HG03064 (cell line): ENCODE measurements around the gene ORMDL2.
A peak's percentile ranks its signal among the peaks of the same experiment; 100 is the strongest.

Experiments used
- ATAC-seq: cut with Tn5 transposase; IDR thresholded peaks from one replicate; pipeline ENCODE4 v1.9.1; 2021; ENCODE audit warnings: low read depth; ENCODE audit not compliant: unreplicated experiment

The ORMDL2 gene, protein sequence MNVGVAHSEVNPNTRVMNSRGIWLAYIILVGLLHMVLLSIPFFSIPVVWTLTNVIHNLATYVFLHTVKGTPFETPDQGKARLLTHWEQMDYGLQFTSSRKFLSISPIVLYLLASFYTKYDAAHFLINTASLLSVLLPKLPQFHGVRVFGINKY

DNA sequence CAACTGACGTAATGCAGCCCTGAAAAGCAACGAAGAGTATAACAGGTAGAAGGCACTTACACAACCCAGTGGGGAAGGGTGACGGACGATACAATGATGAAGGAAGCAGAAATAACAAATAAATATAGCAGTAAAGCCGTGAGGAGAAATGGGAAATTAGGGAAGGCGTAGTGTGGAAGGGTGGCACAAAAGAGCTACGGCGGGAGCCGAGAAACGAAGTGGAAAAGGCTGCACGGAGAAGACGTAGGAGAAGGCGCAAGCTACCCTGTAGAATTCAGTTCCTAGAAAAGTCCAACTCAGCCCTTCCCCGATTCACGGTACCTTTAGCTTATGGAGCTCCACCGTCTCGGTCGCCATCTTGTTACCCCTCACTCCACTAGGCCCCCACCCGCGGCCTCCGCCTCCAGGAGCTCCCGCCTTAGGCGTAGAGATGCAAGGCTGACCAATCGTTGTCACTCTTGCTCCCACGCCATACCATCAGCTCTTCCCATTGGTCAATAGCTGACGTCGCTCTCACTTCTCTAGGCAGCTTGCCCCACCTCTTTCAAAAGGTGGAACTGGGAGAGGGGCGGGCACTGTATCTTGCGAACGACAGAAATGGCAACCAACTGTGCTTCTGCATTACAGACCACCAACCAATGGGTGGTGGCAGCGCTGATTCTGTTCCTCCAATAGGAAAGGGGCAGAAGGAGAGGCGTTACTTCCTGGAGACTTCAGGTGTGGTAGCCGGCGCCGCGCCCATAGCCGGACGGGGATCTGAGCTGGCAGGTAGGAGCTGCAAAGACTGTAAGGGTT lies at the start of gene ORMDL2, which contains the start of gene SARNP:
Gene ORMDL2, plus strand, starts transcription at position 697 of the 795 bp plus-strand sequence. CDS start 959 bp downstream, outside the sequence.
Gene SARNP, minus strand, starts transcription at position 380 of the 795 bp plus-strand sequence. Its CDS starts 23 bp downstream, at position 357.
- ATAC-seq = peak; percentile 97

DNA sequence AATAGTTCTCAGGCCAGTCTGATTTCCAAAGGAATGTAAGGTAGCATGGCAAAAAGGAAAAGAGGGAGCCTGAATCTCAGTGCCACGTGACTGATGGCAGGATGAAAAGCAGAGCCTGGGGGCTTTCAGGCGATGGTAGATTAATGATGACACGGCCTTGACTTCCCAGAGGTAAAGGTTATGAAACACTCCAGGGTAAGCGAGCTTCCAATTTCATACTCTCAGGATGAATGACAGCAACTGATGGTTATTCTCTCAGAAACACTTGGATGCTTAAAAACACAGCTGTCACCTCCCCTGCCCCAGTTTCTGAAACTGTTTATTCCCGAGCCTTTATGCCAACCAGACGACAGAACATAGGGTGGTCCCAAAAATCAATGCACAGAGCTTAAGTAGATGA lies 46.1 kb upstream of the ORMDL2 start:
- ATAC-seq = no peak

GRCh38 chr12:55777856-55778255 lies 40.0 kb upstream of the ORMDL2 start:
- no peak for ATAC-seq

- no peak for ATAC-seq
These were observed 37.2 kb upstream of the ORMDL2 start for GRCh38 chr12:55780685-55781084.

- ATAC-seq = no peak
These were observed 29.3 kb upstream of the ORMDL2 start for GRCh38 chr12:55788546-55788945.

DNA sequence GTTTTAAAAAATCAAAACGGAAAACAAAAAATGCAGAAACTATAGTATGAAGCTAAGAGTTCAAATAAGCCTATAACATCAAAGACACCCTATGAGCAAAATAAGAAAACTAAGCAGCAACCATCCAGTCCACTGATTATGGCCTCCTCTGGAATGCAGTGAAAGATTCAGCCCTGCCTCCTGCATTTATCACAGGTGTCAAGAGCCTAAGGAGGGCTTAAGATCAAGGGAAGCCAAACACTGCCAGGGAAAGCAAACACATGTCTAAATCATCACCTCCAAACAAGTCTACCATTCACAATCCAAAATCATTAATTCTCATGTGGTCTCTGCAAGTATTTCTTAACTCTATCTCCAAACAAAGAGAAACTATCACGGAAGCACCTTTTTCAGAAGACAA lies 28.7 kb upstream of the ORMDL2 start:
- ATAC-seq = no peak

DNA sequence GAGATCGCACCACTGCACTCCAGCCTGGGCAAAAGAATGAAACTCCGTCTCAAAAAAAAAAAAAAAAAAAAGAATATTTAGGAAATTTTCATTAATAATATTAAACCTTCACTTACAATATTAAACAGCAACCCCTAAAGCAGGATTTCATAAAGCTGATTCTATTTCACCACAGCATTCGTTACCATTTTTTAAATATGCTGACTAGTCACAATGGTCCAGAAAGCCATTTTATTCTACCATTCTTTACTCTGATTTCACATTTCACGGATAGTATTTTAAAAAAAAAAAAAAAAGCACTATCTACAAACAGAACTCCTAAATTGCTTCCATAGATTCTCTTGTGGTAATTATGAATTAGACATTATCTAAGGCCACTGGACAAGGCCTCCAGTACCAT lies 27.9 kb upstream of the ORMDL2 start:
- ATAC-seq = no peak

DNA sequence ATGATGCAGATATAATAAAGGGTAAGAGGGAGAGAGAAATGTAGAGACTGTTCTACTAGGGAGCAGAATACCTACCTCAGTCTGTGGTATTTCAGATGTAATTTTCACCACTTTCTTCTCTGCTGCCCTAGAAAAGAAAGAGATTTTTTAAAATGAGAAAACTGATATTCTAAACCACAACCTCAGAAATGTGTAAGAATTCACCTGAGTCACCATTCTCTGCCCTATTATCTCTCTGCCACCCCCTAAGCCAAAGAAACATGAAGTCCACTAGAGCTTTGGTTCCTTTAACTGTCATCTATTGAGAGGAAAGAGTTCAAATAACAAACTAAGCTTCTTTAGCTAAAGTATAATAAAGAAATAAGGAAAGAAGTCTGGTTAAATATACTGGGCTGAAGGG lies 21.9 kb upstream of the ORMDL2 start:
- ATAC-seq = no peak

- no peak for ATAC-seq
These were observed 20.8 kb upstream of the ORMDL2 start for GRCh38 chr12:55797068-55797467.

GRCh38 chr12:55797550-55797949 lies 20.3 kb upstream of the ORMDL2 start:
- no peak for ATAC-seq

GRCh38 chr12:55806982-55807381 lies 10.9 kb upstream of the ORMDL2 start:
- no peak for ATAC-seq

DNA sequence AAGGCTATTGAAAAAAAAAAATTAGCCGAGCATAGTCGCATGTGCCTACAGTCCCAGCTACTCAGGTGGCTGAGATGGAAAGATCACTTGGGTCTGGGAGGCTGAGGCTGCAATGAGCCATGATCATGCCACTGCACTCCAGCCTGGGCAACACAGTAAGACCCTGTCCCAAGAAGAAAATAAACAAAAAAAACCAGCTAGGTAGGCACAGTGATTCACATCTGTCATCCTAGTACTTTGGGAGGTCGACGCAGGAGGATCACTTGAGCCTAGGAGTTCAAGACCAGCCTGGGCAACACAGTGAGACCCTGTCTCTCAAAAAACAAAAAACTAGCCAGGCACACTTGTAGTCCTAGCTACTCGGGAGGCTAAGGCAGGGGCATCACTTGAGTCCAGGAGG lies 8.6 kb upstream of the ORMDL2 start:
- ATAC-seq = no peak

- ATAC-seq = no peak
These were observed 5.8 kb upstream of the ORMDL2 start for GRCh38 chr12:55812088-55812487.

GRCh38 chr12:55814257-55814656 lies 3.6 kb upstream of the ORMDL2 start:
- no peak for ATAC-seq

GRCh38 chr12:55815473-55815872 lies 2.4 kb upstream of the ORMDL2 start:
- no peak for ATAC-seq

GRCh38 chr12:55816881-55817344 lies 928 bp upstream of the ORMDL2 start:
- no peak for ATAC-seq

GRCh38 chr12:55818140-55818728 lies 393 bp downstream of the ORMDL2 start:
- peak; percentile 23 for ATAC-seq

DNA sequence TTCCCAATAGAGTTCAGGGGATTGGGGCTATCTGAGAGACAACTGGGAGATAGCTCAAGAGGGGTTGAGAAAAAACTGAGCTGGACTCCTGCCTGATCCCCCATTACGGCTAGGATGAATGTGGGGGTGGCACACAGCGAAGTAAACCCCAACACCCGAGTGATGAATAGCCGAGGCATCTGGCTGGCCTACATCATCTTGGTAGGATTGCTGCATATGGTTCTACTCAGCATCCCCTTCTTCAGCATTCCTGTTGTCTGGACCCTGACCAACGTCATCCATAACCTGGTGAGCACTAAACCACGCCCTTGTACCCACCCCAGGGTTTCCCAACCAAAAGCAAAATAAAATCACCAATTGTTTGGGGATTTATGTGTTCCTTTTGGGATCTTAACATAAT lies 1.0 kb downstream of the ORMDL2 start:
- no peak for ATAC-seq

DNA sequence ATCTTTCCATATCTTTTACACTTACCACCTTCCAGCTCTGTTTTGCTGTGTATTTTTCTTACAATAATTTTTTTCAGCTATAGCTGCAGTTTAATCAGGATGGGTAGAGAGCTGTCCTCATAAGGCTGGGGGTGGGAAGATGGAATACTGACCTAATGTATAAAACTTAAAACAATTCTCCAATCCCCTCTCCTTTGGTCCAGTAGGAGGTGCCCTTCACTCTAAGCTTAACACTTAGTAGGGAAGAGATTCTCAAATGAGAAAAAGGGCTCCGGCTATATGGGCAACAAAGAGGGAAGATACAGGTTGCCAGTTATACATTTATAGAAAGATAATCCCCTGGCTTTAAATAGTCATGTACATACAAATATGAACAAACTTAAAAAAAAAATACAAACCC lies 2.8 kb downstream of the ORMDL2 start:
- no peak for ATAC-seq

- no peak for ATAC-seq
These were observed 4.4 kb downstream of the ORMDL2 start for GRCh38 chr12:55822228-55822627.

DNA sequence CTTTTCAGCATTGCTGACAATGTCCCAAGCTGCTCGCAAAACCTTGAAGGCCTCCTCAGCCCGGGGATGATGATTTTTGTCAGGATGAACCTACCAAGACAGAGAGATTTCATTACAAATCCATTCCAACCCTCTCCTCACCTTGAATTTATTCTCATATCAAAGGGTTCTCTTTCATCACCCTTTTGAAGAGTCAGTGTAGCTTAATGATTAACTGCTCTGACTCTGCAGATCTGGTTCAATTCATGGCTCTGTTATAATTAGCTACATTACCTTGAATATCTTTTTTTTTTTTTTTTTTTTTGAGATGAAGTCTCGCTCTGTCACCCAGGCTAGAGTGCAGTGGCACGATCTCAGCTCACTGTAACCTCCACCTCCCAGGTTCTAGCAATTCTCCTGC lies 5.6 kb downstream of the ORMDL2 start:
- no peak for ATAC-seq

DNA sequence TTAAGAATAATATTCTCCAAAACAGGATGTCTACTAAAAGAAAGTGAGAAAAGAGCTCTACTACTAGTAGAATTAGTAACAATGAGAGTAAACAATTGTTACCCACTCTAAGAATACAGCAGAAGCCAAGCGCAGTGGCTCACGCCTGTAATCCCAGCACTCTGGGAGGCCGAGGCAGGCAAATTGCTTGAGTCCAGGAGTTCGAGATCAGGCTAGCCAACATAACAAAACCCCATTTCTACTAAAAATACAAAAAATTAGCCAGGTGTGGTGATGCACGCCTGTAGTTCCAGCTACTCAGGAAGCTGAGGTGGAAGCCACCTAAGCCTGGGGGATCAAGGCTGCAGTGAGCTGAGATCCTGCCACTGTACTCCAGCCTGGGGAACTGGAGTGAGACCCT lies 6.9 kb downstream of the ORMDL2 start:
- ATAC-seq = no peak
